ENCODE results near the gene NOP53.

- no peak for TF ChIP-seq CTCF (IDR thresholded peaks at IDR 0.05)
- no peak for TF ChIP-seq SP1 (CRISPR knock-in tag; conservative IDR thresholded peaks at IDR 0.05)
These were observed 52.9 kb downstream of the NOP53 start for GRCh38 chr19:47797996-47798903.

Data from WTC11 (cell line).